Urinary bladder (tissue), 4 donors: ENCODE measurements around the gene EMILIN1. TPM values are rescaled to one million over a fixed set of nuclear protein-coding genes. Genes with fewer than 3 reads are reported as not detected.
"Not testable (repeated sequence)": the region's sequence is repeated elsewhere in the genome, so short reads cannot be mapped to it uniquely, and the experiment has no call there.

ENCODE experiments used
- DNase-seq: peaks from one replicate; pipeline ENCODE4 v3.0.0-alpha.2; 2015; ENCODE audit errors: extremely low spot score
- H3K27ac ChIP-seq: one replicate; pipeline ENCODE4 v1.5.1; 2013; ENCODE audit warnings: low read depth, mild to moderate bottlenecking, moderate library complexity
- H3K36me3 ChIP-seq: one replicate; pipeline ENCODE4 v1.6.1; 2013; ENCODE audit warnings: mild to moderate bottlenecking, moderate library complexity; ENCODE audit not compliant: insufficient read depth
- H3K4me1 ChIP-seq: one replicate; pipeline ENCODE4 v1.6.1; 2013; ENCODE audit warnings: mild to moderate bottlenecking, moderate library complexity; ENCODE audit not compliant: insufficient read depth
- H3K4me3 ChIP-seq: one replicate; pipeline ENCODE4 v1.5.1; 2013; ENCODE audit warnings: low read depth, low read length
- WGBS: extraction: QIAGEN DNeasy Blood & Tissue Kit; methylation state at CpG from one replicate; pipeline ENCODE4 v1.1.7; 2013; 5-methylcytosine and 5-hydroxymethylcytosine counted together
- polyA plus RNA-seq: library from polyadenylated mRNA; stranded (reverse); fragments of 200-250 nt; gene quantifications from one replicate; pipeline ENCODE4 v1.2.3, GENCODE V29; 2013
- total RNA-seq: library from RNA; depleted of rRNA; stranded (reverse); fragments of >200 nt; gene quantifications from one replicate; pipeline ENCODE4 v1.2.3, GENCODE V29; 2014
- donor health status: healthy with polysubstance abuse.
- donor health status: healthy.

Gene EMILIN1
- total and polyA plus RNA-seq, 2 donors, result 122 to 347 TPM

GRCh38 chr2:27067385-27067784, 11.0 kb upstream of the EMILIN1 start:
- no peak for DNase-seq
- H3K36me3 ChIP-seq, result no peaks in the 10 kb centered on the region
- no peak overlapping the region for H3K27ac ChIP-seq
- 88% methylated on average over 5 of the region's 5 CpGs for WGBS
- H3K4me1 ChIP-seq, result no peaks in the 10 kb centered on the region
- no peak overlapping the region for H3K4me3 ChIP-seq

DNA sequence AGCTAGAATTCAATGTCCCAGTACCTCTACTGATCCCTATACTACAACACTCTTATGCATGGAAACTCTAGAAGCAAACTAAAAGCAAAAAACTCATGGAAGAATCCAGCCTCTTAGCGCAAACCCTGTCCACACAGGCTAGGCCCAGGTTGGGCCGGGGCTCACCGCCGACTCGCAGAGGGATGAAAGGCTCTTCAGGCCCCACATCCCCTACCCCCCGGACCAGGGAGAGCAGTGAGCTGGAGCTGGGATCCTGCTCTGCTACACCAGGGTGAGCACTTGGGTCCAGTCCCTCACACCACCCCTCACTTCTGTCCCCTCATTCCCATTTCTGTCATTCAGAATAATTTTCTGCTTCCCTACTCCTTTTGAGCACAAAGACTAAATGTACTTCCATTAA, 9.0 kb upstream of the EMILIN1 start:
- no peaks in the 10 kb centered on the region for H3K36me3 ChIP-seq
- no peak overlapping the region for H3K27ac ChIP-seq
- DNase-seq, result no peak
- H3K4me3 ChIP-seq, result no peak overlapping the region
- no peaks in the 10 kb centered on the region for H3K4me1 ChIP-seq
- WGBS, result 92% methylated on average over 6 of the region's 6 CpGs

DNA sequence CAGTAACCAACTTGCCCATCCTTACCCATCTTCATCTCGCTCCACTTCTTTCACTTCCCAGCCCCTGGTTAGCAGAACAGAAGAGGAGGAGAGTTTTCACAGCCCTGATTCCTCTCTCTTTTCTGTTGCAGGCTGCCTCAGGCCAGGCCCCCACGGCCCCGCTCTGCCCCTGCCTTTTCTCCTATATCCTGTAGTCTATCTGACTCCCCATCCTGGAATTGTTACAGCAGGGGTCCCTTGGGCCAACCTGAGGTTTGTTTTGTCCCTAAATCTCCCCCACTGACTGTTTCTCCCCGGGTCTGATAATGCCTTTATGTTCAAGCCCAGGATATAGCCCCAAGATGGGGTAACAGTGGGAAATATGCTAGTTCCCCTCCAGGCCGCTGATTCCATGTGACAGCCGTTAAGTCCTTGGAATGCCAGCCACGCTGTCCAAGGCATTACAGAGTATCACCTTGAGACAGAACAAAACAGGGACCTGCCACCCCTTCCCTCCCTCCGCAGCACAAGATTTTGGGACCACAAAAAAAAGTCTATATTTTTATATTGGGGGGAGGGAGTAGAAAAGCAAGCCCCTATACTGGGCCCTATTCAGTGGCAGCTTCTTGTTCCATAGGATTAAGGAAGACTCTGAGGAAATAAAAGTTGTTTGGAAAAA, 8.3 kb upstream of the EMILIN1 start:
- WGBS, result 78% methylated on average over 8 of the region's 8 CpGs
- H3K36me3 ChIP-seq, result no peaks in the 10 kb centered on the region

DNA sequence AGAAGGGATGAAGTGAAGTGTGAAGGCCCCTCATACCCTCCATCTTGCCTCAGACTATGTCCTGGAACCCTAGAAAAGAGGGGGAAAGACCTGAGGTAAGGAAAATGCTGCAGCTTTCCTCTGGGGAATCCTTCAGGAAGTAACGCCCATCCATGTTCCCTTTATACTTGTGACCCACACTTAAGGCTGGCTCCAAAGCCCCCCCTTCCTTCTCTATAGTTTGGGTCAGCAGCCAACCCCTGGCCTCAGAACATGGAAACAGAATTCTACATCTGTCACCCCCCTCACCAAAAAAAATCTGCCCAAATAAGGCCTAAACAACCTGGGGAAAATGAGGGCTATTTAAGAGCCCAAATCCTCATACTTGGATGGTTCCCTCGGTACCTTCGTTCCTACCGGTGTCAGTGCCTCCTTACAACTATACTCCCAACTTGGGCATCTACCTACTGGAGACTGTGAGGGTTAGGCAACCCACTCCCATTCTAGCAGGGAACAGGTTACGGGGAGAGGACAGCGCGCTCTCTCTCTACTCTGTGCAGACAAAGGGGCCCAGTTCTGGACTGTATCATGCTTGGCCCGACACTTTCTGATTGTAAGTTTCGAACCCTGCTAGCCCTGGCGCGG, 7.7 kb upstream of the EMILIN1 start:
- 4% methylated on average over 11 of the region's 11 CpGs for WGBS
- no peaks in the 10 kb centered on the region for H3K4me1 ChIP-seq
- H3K36me3 ChIP-seq, result no peaks in the 10 kb centered on the region
- H3K4me3 ChIP-seq, result peak overlapping the region; percentile 76
- peak overlapping the region; percentile 79 for H3K27ac ChIP-seq
- DNase-seq, result no peak

More for the DNA sequence above, 8.3 kb upstream of the EMILIN1 start:
- no peak for DNase-seq
- Histone ChIP-seq H3K4me3 (peak overlapping the region; percentile 76), H3K4me1 (no peaks in the 10 kb centered on the region), H3K27ac (no peak overlapping the region)

- DNase-seq, result peak; percentile 66
- Histone ChIP-seq H3K27ac (peak within 1 kb of the TSS; percentile 97), H3K4me3 (peak within 1 kb of the TSS; percentile 76), H3K36me3 (no peaks in the 10 kb centered on the region), H3K4me1 (no peaks in the 10 kb centered on the region)
- under 1% methylated on average over 86 of the region's 86 CpGs for WGBS
Measured at GRCh38 chr2:27071277-27071989, 7.0 kb upstream of the EMILIN1 start, which contains the start of gene OST4. OST4 (minus strand) TSS chr2:27071654.

- Histone ChIP-seq H3K27ac (peak overlapping the region; percentile 97), H3K4me1 (no peaks in the 10 kb centered on the region), H3K4me3 (peak overlapping the region; percentile 76), H3K36me3 (no peaks in the 10 kb centered on the region)
- 2% methylated on average over 34 of the region's 34 CpGs for WGBS
- peak; percentile 85 for DNase-seq
Measured at GRCh38 chr2:27071990-27072830, 6.2 kb upstream of the EMILIN1 start.

DNA sequence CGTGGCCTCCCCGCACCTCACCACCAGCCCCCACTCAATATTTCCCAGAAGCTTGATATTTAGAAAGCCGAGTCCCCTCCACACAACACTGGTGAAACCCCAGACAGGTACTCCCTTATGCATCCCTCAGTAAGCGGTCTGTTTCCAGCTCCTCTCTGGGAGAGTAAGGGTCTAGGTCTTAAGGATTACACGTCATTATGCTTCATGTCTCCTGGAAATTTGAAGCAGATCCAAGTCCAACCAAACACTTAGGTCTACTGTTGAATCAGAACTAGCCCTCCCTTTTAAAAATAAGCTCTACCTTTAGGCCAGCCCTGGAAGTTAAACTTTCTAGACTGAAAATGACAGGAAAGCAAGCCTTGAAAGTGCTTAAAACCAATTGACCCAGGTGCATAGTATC, 5.5 kb upstream of the EMILIN1 start:
- H3K4me1 ChIP-seq, result no peaks in the 10 kb centered on the region
- WGBS, result 33% methylated on average over 5 of the region's 5 CpGs

GRCh38 chr2:27073782-27074181, 4.6 kb upstream of the EMILIN1 start:
- peak overlapping the region; percentile 67 for H3K27ac ChIP-seq

More for the DNA sequence above, 5.5 kb upstream of the EMILIN1 start:
- Histone ChIP-seq H3K4me3 (no peak overlapping the region), H3K27ac (peak overlapping the region; percentile 97), H3K36me3 (no peaks in the 10 kb centered on the region)
- no peak for DNase-seq

DNA sequence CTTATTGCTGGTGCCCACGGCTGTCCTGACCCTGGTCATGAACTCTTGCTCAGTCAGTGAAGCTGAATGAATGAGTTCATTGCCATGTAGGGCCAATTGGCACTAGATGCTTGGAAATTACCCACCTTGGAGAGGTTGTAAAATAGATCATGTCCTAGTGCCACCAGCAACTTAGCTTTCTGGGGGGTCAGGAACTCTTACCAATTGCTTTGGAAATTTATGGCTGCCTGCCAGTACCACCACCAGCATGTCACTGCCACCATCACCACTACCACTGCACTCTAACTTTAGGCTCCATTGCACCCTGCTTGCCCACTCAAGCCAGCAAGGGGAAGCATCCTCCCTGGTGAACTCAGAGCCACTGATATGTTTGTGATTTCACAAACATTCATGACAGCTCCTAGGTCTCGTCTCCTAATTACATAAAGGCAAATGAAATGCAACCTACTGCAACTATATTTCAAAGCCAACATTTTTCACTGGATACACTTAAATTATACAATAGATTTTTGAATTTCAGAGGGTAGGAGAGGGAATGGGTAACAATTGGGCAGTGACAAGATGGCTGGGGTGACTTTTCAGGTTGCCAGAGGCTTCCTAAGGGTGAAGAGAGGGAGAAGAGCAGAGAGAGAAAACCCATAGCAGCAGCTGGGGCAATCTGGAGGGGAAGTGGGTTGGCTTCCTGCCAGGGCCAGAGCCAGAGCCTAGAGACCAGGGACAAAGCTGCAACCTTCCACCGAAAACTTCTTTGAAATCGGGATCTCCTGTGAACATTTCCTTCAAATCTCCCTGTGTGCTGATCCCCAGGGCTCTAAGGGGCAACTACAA, 3.5 kb upstream of the EMILIN1 start:
- Histone ChIP-seq H3K4me3 (no peak overlapping the region), H3K36me3 (no peaks in the 10 kb centered on the region), H3K27ac (no peak overlapping the region), H3K4me1 (no peaks in the 10 kb centered on the region)
- whole genome bisulfite sequencing, result 36% methylated on average over 4 of the region's 4 CpGs
- no peak for DNase-seq

More at GRCh38 chr2:27073782-27074181, 4.6 kb upstream of the EMILIN1 start:
- Histone ChIP-seq H3K36me3 (no peaks in the 10 kb centered on the region), H3K4me3 (no peak overlapping the region), H3K4me1 (no peaks in the 10 kb centered on the region)
- DNase-seq, result no peak
- 13% methylated on average over 2 of the region's 2 CpGs for WGBS

- not testable (repeated sequence) for H3K36me3 ChIP-seq, DNase-seq, H3K4me1 ChIP-seq, H3K4me3 ChIP-seq, H3K27ac ChIP-seq
- 65% methylated on average over 6 of the region's 6 CpGs for WGBS
Measured at GRCh38 chr2:27075566-27075871, 2.9 kb upstream of the EMILIN1 start.

- DNase-seq, result no peak
- 82% methylated on average over 4 of the region's 4 CpGs for WGBS
- H3K27ac ChIP-seq, result no peak overlapping the region
- H3K4me1 ChIP-seq, result no peaks in the 10 kb centered on the region
- no peak overlapping the region for H3K4me3 ChIP-seq
- H3K36me3 ChIP-seq, result no peaks in the 10 kb centered on the region
Measured at GRCh38 chr2:27076323-27076722, 2.1 kb upstream of the EMILIN1 start.

- Histone ChIP-seq H3K27ac (no peak overlapping the region), H3K4me3 (no peak overlapping the region), H3K36me3 (no peaks in the 10 kb centered on the region), H3K4me1 (no peaks in the 10 kb centered on the region)
- WGBS, result 62% methylated on average over 7 of the region's 7 CpGs
- no peak for DNase-seq
Measured at GRCh38 chr2:27077231-27077630, 1.2 kb upstream of the EMILIN1 start.
